HG03280 (cell line): ENCODE measurements around the gene NBPF1.
"Not testable (repeated sequence)": the region's sequence is repeated elsewhere in the genome, so short reads cannot be mapped to it uniquely, and the experiment has no call there.

Experiments
- ATAC-seq: cut with Tn5 transposase; IDR thresholded peaks from one replicate; pipeline ENCODE4 v1.9.1; 2021; ENCODE audit warnings: mild to moderate bottlenecking, moderate library complexity; ENCODE audit not compliant: unreplicated experiment

NBPF1 gene

GRCh38 chr1:16642025-16642966, 28.9 kb upstream of the NBPF1 start:
- ATAC-seq = not testable (repeated sequence)

DNA sequence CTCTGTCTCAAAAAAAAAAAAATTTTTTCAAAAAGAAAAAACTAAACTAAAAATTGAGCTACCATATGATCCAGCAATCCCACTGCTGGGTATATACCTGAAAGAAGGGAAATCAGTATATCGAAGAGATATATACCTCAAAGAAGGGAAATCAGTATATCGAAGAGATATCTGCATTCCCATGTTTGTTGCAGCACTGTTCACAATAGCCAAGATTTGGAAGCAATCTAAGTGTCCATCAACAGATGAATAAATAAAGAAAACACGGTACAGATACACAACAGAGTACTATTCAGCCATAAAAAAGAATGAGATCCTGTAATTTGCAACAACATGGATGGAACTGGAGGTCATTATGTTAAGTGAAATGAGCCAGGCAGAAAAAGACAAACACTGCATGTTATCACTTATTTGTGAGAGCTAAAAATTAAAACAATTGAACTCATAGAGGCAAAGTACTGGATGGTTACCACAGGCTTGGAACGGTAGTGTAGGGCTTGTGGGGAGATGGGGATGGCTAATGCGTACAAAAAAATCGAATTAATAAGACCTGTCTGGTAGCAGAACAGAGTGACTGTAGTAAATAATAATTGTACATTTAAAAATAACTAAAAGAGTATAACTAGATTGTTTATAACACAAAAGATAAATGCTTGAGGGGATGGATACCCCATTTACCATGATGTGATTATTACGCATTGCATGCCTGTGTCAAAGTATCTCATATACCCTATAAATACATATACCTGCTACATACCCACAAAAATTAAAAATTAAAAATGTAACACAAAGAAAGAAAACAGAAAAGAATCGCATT, 28.0 kb upstream of the NBPF1 start:
- not testable (repeated sequence) for ATAC-seq

- not testable (repeated sequence) for ATAC-seq
These were observed 26.0 kb upstream of the NBPF1 start for GRCh38 chr1:16639091-16640031.

- ATAC-seq = not testable (repeated sequence)
These were observed 24.8 kb upstream of the NBPF1 start for GRCh38 chr1:16637941-16638778.

- not testable (repeated sequence) for ATAC-seq
These were observed 23.3 kb upstream of the NBPF1 start for GRCh38 chr1:16636551-16637195.

DNA sequence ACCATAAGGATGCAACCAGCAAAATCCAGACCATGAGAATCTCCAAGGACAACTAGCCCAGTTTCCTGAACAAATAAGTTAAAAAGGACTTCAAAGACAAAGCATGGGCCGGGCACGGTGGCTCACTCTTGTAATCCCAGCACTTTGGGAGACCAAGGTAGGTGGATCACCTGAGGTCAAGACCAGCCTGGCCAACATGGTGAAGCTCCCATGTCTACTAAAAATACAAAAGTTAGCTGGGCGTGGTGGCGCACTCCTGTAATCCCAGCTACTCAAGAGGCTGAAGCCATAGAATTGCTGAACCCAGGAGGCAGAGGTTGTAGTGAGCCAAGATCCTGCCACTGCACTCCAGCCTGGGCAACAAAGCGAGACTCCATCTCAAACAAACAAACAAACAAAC, 22.6 kb upstream of the NBPF1 start:
- not testable (repeated sequence) for ATAC-seq

- ATAC-seq = not testable (repeated sequence)
These were observed 20.3 kb upstream of the NBPF1 start for GRCh38 chr1:16633540-16634282.

- not testable (repeated sequence) for ATAC-seq
These were observed 18.9 kb upstream of the NBPF1 start for GRCh38 chr1:16632044-16632850.

DNA sequence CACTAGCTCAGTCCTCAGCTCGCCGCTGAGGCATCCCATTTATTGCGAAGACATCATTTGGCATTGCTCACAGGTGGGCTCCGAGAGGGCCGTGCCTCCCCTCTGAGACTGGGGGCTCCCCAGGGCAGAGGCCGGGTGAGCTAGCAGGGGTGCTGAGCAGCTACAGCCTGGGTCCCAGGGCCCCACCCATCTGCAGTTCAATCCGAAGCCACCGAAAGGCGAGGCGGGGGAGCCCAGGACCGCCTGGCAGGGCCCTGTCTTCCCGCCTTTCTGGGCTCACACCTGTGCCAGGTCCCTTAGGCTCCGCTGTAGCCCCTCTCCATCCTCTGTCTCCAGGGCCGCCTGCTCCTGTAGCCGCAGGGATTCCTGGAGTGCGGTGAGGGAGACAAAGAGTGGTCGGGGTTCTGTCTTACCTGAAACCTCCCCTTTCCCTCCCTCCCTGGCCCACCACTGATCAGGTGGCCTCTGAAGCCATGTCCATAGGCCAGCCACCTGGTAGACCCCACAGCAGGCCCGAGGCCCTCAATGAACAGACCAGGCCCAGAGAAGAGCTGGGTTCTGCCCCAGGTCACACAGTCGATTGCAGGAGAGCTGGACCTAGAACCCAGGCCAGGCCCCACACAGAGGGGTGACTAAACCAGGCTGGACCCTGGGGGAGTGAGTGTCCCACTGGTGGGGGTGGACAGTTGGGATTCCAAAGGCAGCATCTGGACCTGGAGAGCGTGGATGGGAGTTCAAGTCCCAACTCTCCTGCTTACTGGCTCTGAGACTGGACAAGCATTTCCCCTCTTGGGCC, 18.1 kb upstream of the NBPF1 start:
- no peak for ATAC-seq

GRCh38 chr1:16630661-16631247, 17.4 kb upstream of the NBPF1 start:
- no peak for ATAC-seq

- not testable (repeated sequence) for ATAC-seq
These were observed 16.7 kb upstream of the NBPF1 start for GRCh38 chr1:16629916-16630530.

DNA sequence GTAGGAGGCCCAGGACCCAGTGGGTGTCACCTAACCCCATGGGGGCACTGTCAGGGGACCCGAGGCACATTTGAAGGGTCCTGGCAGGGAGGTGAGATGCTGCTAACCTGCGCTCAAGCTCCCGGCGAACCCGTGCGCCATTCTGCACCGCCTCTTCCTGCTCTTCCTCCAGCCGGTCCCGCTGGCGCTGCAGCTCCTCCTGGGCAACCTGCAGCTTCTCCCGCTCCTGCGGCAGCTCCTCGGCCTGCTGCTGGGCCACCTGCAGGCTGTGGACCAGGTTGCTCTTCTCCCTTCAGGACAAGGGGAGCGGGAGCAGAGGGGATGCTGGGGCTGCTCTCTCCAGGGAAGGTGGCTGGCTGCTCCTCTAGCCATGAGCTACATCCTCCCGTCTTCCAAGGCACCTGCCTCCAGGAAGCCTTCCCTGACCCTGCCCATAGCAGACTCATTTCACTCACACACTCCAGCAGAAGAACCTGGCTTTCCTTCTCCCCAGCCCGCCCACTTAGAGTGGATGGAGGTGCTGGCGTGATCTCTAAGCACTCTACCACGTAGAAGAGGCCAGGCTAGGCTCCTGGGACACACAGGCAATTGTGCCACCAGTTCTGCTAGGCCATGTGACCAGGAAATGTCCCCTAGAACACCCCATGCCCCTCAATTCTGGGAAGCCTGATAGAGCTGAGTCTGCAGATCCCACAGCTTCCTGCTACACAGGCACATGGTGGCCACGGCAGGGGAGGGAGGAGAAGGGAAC, 15.2 kb upstream of the NBPF1 start:
- no peak for ATAC-seq

DNA sequence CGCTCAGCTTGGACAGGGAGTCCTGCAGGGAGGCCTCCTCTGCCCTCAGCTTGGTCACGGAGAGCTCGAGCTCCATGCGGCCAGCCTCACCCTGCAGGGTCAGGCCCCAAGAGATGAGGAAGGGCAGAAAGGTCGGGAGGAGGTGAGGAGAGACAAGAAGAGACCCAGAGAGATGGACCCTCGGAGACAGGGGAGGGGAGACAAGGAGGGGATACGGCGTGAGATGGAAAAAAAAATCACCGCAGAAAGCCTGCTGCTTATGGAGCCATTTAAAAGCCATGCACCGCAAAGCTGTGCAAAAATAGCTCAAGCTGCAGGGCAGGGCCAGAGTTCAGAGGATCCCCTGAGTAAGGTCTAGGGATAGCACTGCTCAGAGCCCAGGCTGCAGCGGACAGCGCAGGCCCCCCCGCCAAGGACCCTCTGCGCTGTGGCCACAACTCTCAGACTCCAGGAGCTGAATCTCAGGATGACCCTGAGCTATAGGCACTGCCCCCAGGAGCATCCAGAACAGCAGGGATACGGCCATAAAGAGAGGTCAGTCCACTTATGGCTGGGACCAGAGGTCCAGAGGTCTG, 13.1 kb upstream of the NBPF1 start:
- not testable (repeated sequence) for ATAC-seq

- ATAC-seq = no peak
These were observed 12.4 kb upstream of the NBPF1 start for GRCh38 chr1:16625497-16626408.
